Neural crest cell (in vitro differentiated cells): ENCODE measurements around the gene PCDHGB3. TPM values are rescaled to one million over a fixed set of nuclear protein-coding genes. Genes with fewer than 3 reads are reported as not detected.
"Not testable (repeated sequence)": the region's sequence is repeated elsewhere in the genome, so short reads cannot be mapped to it uniquely, and the experiment has no call there.

Experiments used
- DNase-seq: peaks from one replicate; pipeline ENCODE4 v3.0.0; 2021; ENCODE audit warnings: low read depth, mixed read lengths, low spot score
- H3K27ac Mint-ChIP-seq: one replicate; pipeline ENCODE4 v1.8.0; 2021; ENCODE audit warnings: mild to moderate bottlenecking, mixed read lengths; ENCODE audit not compliant: unreplicated experiment
- H3K27me3 Mint-ChIP-seq: 2 replicates; pipeline ENCODE4 v1.8.0; 2021; ENCODE audit warnings: low read depth, mild to moderate bottlenecking, mixed read lengths
- H3K36me3 Mint-ChIP-seq: 2 replicates; pipeline ENCODE4 v1.8.0; 2021; ENCODE audit warnings: low read depth, mild to moderate bottlenecking, mixed read lengths
- H3K4me1 Mint-ChIP-seq: 2 replicates; pipeline ENCODE4 v1.8.0; 2021; ENCODE audit warnings: mixed read lengths
- H3K4me3 Mint-ChIP-seq: one replicate; pipeline ENCODE4 v1.8.0; 2021; ENCODE audit warnings: mild to moderate bottlenecking, mixed read lengths
- H3K9me3 Mint-ChIP-seq: 2 replicates; pipeline ENCODE4 v1.8.0; 2021; ENCODE audit warnings: mixed read lengths
- CTCF ChIP-seq: fragments of 200-600 bp; sonication (generic); conservative IDR thresholded peaks from 2 replicates; pipeline ENCODE4 v1.5.0; 2021; ENCODE audit warnings: antibody characterized with exemption, mild to moderate bottlenecking
- total RNA-seq: library from RNA; stranded (reverse); gene quantifications from 2 replicates; pipeline ENCODE4 v1.2.1, GENCODE V29; 2021

Gene PCDHGB3
- total RNA-seq, 1 donor from 2014 or later, result 0.51 TPM

- peaks cover 19% of the 10 kb centered on the region for H3K9me3 Mint-ChIP-seq
- H3K4me1 Mint-ChIP-seq, result no peaks in the 10 kb centered on the region
- no peak for DNase-seq
- no peak overlapping the region for H3K4me3 Mint-ChIP-seq
- no peak overlapping the region for H3K27ac Mint-ChIP-seq
- H3K27me3 Mint-ChIP-seq, result no peaks in the 10 kb centered on the region
- no peak for TF ChIP-seq CTCF
- peaks cover 22% of the 10 kb centered on the region for H3K36me3 Mint-ChIP-seq
These were observed 4.6 kb downstream of the PCDHGB3 start for GRCh38 chr5:141374627-141375026.

- Mint-ChIP-seq H3K9me3 (peaks cover 17% of the 10 kb centered on the region), H3K36me3 (peaks cover 16% of the 10 kb centered on the region)
- not testable (repeated sequence) for H3K4me3 Mint-ChIP-seq, H3K27ac Mint-ChIP-seq, DNase-seq, H3K4me1 Mint-ChIP-seq, H3K27me3 Mint-ChIP-seq
These were observed 5.6 kb downstream of the PCDHGB3 start for GRCh38 chr5:141375444-141376155.

GRCh38 chr5:141382469-141383294 is 12.6 kb downstream of the PCDHGB3 start, which contains the start of gene PCDHGA7:
TSS of gene PCDHGA7 (plus strand) at chr5:141382742. CDS start at chr5:141382900, 158 bp downstream.
- Mint-ChIP-seq H3K27ac (no peak within 1 kb of the TSS), H3K36me3 (peaks cover 32% of the 10 kb centered on the region), H3K4me1 (no peaks in the 10 kb centered on the region), H3K27me3 (no peaks in the 10 kb centered on the region), H3K9me3 (peaks cover 23% of the 10 kb centered on the region), H3K4me3 (no peak within 1 kb of the TSS)
- no peak for TF ChIP-seq CTCF
- no peak for DNase-seq

GRCh38 chr5:141383345-141383744 is 13.3 kb downstream of the PCDHGB3 start:
- H3K36me3 Mint-ChIP-seq, result peaks cover 33% of the 10 kb centered on the region
- H3K4me1 Mint-ChIP-seq, result no peaks in the 10 kb centered on the region
- H3K9me3 Mint-ChIP-seq, result peaks cover 24% of the 10 kb centered on the region
- no peak overlapping the region for H3K4me3 Mint-ChIP-seq
- no peak for TF ChIP-seq CTCF
- DNase-seq, result no peak
- H3K27me3 Mint-ChIP-seq, result no peaks in the 10 kb centered on the region
- H3K27ac Mint-ChIP-seq, result no peak overlapping the region

GRCh38 chr5:141384471-141385267 is 14.6 kb downstream of the PCDHGB3 start:
- H3K36me3 Mint-ChIP-seq, result peaks cover 39% of the 10 kb centered on the region
- no peaks in the 10 kb centered on the region for H3K27me3 Mint-ChIP-seq
- no peak overlapping the region for H3K4me3 Mint-ChIP-seq
- no peak for TF ChIP-seq CTCF
- H3K27ac Mint-ChIP-seq, result no peak overlapping the region
- DNase-seq, result no peak
- no peaks in the 10 kb centered on the region for H3K4me1 Mint-ChIP-seq
- peaks cover 24% of the 10 kb centered on the region for H3K9me3 Mint-ChIP-seq
